Vagina (tissue), 2 donors: ENCODE results near the gene LRRC8C.

Experiments
- POLR2A ChIP-seq, 2 donors: fragments of 450-650 bp; IDR thresholded peaks; one replicate each; pipeline ENCODE4 v1.6.1; 2017; ENCODE audit warnings: antibody characterized with exemption in 2 of 2, mild to moderate bottlenecking in 2 of 2, moderate library complexity in 2 of 2
- TF ChIP-seq, protein P1 (sequence below), 3 experiments: fragments of 450-650 bp in 2 of 3; fragments of 200-600 bp in 1 of 3; sonication (generic) in 1 of 3; IDR thresholded peaks; one replicate each; pipeline ENCODE4 v1.5.1; 2017 to 2019; ENCODE audit warnings: antibody characterized with exemption in 3 of 3, mild to moderate bottlenecking in 2 of 3, moderate library complexity in 2 of 3

DNA sequence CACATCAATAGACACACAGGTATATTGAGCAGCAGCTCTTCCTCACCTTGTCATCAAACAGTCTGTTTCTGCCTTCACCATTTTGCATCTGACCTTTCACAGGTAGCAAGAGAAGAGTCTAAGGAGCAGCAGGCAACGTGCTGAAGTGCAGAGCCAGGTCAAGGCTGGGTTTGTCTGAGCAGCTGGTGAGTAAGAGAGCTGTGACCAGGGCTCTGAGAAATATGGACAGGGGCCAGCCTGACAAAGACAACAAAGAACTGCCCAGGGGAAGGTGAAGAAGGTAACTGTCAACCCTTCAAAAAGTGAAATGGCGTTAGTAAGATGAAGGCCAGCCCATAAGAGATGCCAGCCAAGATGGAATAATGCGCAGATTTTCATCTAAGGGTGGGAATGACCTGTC, 129.0 kb downstream of the LRRC8C start:
- TF ChIP-seq, protein P1, sequence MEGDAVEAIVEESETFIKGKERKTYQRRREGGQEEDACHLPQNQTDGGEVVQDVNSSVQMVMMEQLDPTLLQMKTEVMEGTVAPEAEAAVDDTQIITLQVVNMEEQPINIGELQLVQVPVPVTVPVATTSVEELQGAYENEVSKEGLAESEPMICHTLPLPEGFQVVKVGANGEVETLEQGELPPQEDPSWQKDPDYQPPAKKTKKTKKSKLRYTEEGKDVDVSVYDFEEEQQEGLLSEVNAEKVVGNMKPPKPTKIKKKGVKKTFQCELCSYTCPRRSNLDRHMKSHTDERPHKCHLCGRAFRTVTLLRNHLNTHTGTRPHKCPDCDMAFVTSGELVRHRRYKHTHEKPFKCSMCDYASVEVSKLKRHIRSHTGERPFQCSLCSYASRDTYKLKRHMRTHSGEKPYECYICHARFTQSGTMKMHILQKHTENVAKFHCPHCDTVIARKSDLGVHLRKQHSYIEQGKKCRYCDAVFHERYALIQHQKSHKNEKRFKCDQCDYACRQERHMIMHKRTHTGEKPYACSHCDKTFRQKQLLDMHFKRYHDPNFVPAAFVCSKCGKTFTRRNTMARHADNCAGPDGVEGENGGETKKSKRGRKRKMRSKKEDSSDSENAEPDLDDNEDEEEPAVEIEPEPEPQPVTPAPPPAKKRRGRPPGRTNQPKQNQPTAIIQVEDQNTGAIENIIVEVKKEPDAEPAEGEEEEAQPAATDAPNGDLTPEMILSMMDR (IDR thresholded peaks at IDR 0.05) = no peak
- no peak for TF ChIP-seq POLR2A (IDR thresholded peaks at IDR 0.05)
